Stimulated activated CD4-positive, alpha-beta T cell treated with anti-CD3 and anti-CD28 coated beads, TNF-alpha, amount 100 ng/mL, for 48 hours (primary cell): ENCODE data around the gene NT5C.

Source experiments
- DNase-seq, 3 donors: peaks; one replicate each; pipeline ENCODE4 v3.0.0-alpha.2; 2020; ENCODE audit warnings: low read depth in 3 of 3

Gene NT5C

GRCh38 chr17:75116737-75117136, 14.8 kb downstream of the NT5C start:
- no peak for DNase-seq

- DNase-seq: no peak
These were observed 16.0 kb downstream of the NT5C start for GRCh38 chr17:75115555-75115954.

GRCh38 chr17:75114552-75115314, 16.8 kb downstream of the NT5C start:
- no peak for DNase-seq

DNA sequence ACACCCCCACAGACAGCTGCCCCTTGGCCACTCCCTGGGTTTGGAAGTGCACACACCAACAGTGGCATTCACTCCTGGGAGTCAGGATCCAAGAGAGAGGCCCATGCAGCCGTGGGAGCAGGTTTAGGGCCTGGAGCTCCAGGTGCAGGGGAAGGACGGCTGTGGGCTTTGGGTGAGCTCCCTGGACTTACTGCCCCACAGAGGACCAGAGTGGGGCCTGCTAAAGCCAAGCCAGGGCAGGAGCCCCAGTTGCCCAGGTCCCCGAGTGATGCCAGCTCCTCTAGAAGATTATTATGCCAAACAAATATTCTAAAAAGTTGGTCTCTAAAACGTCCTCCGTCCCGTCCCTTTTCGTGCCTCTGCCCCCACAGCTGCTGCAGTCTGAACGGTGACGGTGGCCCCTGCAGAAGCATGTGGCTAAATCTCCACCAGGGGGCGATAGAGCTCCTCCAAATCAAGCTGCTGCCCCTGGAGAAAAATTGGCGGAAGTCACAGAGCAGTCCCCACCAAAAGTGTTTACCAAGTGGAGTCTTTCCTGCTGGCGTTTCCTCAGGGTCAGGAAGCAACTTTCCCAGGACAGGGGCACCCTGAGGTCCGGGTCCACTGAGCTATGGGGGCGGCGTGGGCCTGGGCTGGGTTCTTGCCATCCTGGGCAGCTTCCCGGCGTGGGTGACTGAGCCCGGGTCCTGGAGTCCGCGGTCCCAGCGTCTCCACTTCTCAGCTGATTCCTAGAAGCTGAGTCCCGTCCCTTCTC, 17.6 kb downstream of the NT5C start:
- DNase-seq: peak; percentile 79 to 93 (median 90)

- DNase-seq: no peak
These were observed 19.7 kb downstream of the NT5C start for GRCh38 chr17:75111777-75112335.

- DNase-seq: no peak
These were observed 21.2 kb downstream of the NT5C start for GRCh38 chr17:75110234-75110937.

GRCh38 chr17:75109407-75110233, 21.9 kb downstream of the NT5C start, which contains the start of gene ARMC7:
Gene ARMC7 (plus strand): TSS chr17:75109969. CDS start chr17:75110289, 320 bp downstream.
- DNase-seq: peak; percentile 84 to 89 (median 87)

GRCh38 chr17:75109046-75109406, 22.5 kb downstream of the NT5C start:
- no peak for DNase-seq

DNA sequence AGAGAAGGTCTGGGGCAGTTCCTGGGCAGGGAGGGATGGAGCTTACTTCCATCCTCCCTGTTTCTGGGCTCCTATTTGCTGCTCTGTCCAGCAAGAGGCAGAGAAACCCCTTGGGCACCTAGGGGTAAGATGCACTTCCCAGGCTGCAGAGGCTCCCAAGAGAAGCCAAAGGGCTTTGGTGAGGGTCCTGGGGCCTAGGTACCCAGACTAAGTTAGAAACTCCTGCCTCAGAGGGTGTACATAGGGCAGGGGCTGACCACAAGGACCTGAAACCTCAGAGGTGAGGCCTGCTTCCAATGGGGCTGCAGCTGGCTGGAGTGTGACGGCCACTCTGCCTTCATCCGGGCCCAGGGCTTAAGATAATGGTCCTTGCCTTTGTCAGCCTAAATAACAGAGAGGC, 23.3 kb downstream of the NT5C start:
- no peak for DNase-seq

GRCh38 chr17:75105126-75106080, 26.1 kb downstream of the NT5C start:
- no peak for DNase-seq

DNA sequence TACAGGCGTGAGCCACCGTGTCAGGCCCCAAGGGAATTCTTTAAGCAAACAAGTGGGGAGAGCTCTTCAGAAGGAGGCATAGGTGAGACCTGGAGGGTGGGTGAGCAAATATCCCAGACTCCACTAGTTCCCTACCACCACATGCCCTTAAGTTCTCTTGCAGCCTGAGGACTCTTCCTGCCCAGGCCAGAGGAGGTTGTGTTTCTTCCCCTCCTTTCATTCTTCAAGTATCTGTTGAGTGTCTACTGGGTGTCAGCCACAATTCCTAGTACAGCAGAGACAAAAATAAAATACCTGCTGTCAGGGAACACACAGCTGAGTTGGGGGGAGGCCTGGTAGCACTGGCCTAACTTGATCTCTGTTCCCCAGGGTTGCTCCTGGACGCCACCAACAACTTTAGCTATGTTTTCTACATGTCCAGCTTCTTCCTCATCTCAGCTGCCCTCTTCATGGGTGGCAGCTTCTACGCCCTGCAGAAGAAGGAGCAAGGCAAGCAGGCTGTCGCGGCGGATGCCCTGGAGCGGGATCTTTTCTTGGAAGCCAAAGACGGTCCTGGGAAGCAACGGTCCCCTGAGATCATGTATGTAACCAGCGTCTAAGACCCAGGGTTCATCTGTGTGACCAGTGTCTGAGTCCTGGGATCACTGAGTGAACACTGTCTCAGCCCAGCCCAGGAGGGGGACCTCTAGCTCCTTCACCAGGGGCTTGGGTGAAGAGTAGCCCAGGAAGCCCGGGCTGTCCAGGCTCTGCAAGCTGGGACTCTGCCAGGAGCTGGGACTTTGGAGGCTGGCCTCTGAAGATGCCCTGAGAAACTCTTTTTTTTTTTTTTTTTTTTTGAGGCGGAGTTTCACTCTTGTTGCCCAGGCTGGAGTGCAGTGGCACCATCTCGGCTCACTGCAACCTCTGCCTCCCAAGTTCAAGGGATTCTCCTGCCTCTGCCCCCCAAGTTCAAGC, 27.7 kb downstream of the NT5C start:
- DNase-seq: no peak

- no peak for DNase-seq
These were observed 29.1 kb downstream of the NT5C start for GRCh38 chr17:75102385-75102821.

DNA sequence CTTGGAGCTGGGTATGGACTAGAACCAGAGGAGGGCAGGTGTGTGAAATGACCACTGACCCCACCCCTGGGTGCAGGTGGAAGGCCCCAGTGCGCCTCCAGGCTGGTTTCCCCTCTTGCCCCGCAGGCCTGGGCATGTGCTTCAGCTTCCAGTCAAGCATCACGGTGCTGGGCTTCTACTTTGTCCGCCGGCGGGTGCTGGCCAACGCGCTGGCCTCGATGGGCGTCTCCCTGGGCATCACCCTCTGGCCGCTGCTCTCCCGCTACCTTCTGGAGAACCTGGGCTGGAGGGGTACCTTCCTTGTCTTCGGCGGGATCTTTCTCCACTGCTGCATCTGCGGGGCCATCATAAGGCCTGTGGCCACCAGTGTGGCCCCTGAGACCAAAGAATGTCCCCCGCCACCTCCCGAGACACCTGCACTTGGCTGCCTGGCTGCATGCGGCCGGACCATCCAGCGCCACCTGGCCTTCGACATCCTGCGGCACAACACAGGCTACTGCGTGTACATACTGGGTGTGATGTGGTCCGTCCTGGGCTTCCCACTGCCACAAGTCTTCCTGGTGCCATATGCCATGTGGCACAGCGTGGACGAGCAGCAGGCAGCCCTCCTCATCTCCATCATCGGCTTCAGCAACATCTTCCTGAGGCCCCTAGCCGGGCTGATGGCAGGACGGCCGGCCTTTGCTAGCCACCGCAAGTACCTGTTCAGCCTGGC, 31.5 kb downstream of the NT5C start:
- DNase-seq: no peak

GRCh38 chr17:75098861-75099260, 32.7 kb downstream of the NT5C start:
- no peak for DNase-seq

DNA sequence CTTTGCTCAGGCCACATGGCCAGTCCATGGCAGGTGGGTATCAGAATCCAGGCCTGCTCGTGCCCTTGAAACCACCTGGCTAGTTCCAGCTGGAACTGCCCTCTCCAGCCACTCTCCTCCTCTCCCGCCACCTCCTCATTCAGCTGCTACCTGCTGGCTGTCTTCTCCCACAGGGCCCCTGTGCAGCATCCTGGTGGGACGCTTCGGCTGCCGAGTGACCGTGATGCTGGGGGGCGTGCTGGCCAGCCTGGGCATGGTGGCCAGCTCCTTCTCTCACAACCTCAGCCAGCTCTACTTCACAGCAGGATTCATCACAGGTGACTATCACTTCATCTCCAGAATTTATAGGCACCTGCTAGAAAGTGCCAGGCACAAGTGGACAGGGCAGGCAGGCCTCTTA, 33.7 kb downstream of the NT5C start:
- no peak for DNase-seq

DNA sequence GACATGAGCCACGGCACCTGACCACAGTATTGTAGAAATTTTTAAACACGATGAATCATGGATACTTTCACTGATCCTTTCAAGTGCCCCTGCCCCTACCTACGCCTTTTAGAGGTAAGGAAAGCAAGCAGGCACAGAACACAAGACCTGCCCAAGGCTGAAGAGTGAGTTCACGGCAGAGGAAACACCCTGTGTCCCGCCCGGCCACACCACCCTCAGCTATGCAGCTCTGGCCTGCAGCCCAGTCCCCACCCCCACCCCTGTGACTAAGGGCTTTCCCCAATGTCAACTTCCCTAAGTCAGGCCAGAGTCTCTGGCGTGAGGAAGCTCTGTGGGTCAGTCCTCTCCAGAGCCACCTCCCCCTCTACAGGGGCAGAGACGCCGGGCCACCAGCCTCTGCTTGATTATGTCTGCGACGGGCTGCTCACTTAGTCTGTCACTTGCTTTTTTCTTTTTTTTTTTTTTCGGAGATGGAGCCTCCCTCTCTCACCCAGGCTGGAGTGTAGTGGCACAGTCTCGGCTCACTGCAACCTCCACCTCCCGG, 35.4 kb downstream of the NT5C start:
- no peak for DNase-seq

- no peak for DNase-seq
These were observed 36.6 kb downstream of the NT5C start for GRCh38 chr17:75094871-75095399.
